ENCODE measurements around the gene INCENP. TPM values are rescaled to one million over a fixed set of nuclear protein-coding genes. Genes with fewer than 3 reads are reported as not detected.

INCENP gene
- total and polyA plus RNA-seq, 4 donors = 2.4 to 34.4 (median 4.7) TPM

DNA sequence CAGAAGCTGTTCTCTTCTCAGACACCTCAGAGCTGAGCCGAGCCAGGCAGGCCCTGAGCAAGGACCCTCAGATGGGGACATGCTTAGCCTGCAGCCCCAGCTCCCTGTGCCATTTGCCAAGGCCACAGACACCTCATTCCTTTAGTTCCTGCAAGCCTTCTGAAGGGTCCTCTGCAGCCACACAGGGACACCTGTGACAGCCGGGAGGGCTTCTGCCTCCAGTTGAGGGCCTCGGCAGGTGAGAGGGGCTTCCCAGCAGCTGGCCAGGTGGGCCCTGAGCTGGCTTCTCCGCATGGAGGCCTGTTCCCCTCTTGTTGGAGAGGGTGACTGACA lies 18.2 kb downstream of the INCENP start:
- Histone ChIP-seq H3K9me3 (ENCODE audit: control insufficient read depth in 4 of 4, low read length in 3 of 4) (no peaks in the 10 kb centered on the region), H3K27ac (ENCODE audit: low read depth in 1 of 2, low read length in 2 of 2) (no peak overlapping the region), H3K4me1 (ENCODE audit: control insufficient read depth in 4 of 4, insufficient read depth in 4 of 4, low read length in 3 of 4) (no peaks in the 10 kb centered on the region), H3K4me3 (ENCODE audit: low read depth in 1 of 3, low read length in 3 of 3) (no peak overlapping the region), H3K9ac (ENCODE audit: low read depth in 1 of 2, low read length in 2 of 2) (no peak overlapping the region), H3K36me3 (ENCODE audit: control insufficient read depth in 4 of 4, insufficient read depth in 3 of 4, low read depth in 1 of 4, low read length in 3 of 4) (peaks cover 10 to 25% (median 13%) of the 10 kb centered on the region in 4 donors), H3K27me3 (ENCODE audit: control insufficient read depth in 4 of 4, insufficient read depth in 4 of 4, low read length in 3 of 4) (no peaks in the 10 kb centered on the region)
- DNase-seq (ENCODE audit: low spot score) = peak; percentile 27
- 98% methylated on average over 4 of the region's 4 CpGs for WGBS
- TF ChIP-seq FOXA2 (IDR thresholded peaks at IDR 0.05) (no peak), HNF4G (IDR thresholded peaks at IDR 0.05) (no peak), FOXA1 (IDR thresholded peaks at IDR 0.05) (no peak), TAF1 (conservative IDR thresholded peaks at IDR 0.05) (no peak), NR2F2 (IDR thresholded peaks at IDR 0.05) (no peak), GABPA (IDR thresholded peaks at IDR 0.05 in 1 of 2, conservative IDR thresholded peaks at IDR 0.05 in 1 of 2) (no peak)
- TF ChIP-seq, protein P1, sequence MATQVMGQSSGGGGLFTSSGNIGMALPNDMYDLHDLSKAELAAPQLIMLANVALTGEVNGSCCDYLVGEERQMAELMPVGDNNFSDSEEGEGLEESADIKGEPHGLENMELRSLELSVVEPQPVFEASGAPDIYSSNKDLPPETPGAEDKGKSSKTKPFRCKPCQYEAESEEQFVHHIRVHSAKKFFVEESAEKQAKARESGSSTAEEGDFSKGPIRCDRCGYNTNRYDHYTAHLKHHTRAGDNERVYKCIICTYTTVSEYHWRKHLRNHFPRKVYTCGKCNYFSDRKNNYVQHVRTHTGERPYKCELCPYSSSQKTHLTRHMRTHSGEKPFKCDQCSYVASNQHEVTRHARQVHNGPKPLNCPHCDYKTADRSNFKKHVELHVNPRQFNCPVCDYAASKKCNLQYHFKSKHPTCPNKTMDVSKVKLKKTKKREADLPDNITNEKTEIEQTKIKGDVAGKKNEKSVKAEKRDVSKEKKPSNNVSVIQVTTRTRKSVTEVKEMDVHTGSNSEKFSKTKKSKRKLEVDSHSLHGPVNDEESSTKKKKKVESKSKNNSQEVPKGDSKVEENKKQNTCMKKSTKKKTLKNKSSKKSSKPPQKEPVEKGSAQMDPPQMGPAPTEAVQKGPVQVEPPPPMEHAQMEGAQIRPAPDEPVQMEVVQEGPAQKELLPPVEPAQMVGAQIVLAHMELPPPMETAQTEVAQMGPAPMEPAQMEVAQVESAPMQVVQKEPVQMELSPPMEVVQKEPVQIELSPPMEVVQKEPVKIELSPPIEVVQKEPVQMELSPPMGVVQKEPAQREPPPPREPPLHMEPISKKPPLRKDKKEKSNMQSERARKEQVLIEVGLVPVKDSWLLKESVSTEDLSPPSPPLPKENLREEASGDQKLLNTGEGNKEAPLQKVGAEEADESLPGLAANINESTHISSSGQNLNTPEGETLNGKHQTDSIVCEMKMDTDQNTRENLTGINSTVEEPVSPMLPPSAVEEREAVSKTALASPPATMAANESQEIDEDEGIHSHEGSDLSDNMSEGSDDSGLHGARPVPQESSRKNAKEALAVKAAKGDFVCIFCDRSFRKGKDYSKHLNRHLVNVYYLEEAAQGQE (IDR thresholded peaks at IDR 0.05) = no peak
- TF ChIP-seq, protein P2, sequence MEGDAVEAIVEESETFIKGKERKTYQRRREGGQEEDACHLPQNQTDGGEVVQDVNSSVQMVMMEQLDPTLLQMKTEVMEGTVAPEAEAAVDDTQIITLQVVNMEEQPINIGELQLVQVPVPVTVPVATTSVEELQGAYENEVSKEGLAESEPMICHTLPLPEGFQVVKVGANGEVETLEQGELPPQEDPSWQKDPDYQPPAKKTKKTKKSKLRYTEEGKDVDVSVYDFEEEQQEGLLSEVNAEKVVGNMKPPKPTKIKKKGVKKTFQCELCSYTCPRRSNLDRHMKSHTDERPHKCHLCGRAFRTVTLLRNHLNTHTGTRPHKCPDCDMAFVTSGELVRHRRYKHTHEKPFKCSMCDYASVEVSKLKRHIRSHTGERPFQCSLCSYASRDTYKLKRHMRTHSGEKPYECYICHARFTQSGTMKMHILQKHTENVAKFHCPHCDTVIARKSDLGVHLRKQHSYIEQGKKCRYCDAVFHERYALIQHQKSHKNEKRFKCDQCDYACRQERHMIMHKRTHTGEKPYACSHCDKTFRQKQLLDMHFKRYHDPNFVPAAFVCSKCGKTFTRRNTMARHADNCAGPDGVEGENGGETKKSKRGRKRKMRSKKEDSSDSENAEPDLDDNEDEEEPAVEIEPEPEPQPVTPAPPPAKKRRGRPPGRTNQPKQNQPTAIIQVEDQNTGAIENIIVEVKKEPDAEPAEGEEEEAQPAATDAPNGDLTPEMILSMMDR (IDR thresholded peaks at IDR 0.05; ENCODE audit: low read depth, low read length, missing input control) = no peak
- TF ChIP-seq, protein P3, sequence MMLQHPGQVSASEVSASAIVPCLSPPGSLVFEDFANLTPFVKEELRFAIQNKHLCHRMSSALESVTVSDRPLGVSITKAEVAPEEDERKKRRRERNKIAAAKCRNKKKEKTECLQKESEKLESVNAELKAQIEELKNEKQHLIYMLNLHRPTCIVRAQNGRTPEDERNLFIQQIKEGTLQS (IDR thresholded peaks at IDR 0.05) = no peak

DNA sequence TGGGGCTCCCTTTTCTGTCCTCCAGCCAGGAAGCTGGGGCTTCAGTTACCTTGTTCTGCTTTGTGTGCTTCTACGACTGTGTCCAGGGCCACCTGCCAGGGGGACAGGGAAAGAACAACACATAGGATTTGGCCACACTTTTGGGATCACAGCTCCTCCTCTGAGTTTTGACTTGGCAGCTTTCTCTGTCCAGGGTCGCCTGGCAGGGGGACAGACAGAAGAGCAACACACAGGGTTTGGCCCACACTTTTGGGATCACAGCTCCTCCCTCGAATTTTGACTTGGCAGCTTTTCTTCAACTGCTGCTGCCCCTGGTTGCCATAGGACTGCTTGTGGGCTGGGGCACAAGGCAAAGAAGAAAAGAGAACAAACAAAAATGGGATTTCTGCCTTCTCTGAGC lies 19.1 kb downstream of the INCENP start:
- no peaks in the 10 kb centered on the region for H3K27me3 ChIP-seq (ENCODE audit: control insufficient read depth in 4 of 4, insufficient read depth in 4 of 4, low read length in 3 of 4)
- H3K4me1 ChIP-seq (ENCODE audit: control insufficient read depth in 4 of 4, insufficient read depth in 4 of 4, low read length in 3 of 4) = no peaks in the 10 kb centered on the region
- H3K9me3 ChIP-seq (ENCODE audit: control insufficient read depth in 4 of 4, low read length in 3 of 4) = no peaks in the 10 kb centered on the region
- no peak for DNase-seq (ENCODE audit: low spot score)
- no peak overlapping the region for H3K4me3 ChIP-seq (ENCODE audit: low read depth in 1 of 3, low read length in 3 of 3)
- H3K36me3 ChIP-seq (ENCODE audit: control insufficient read depth in 4 of 4, insufficient read depth in 3 of 4, low read depth in 1 of 4, low read length in 3 of 4) = peaks cover 12 to 34% (median 18%) of the 10 kb centered on the region in 4 donors
- WGBS = 59% methylated on average over 3 of the region's 3 CpGs
- TF ChIP-seq, protein P3 (IDR thresholded peaks at IDR 0.05) = no peak
- TF ChIP-seq YY1 (IDR thresholded peaks at IDR 0.05) = no peak
- no peak for TF ChIP-seq GABPA (IDR thresholded peaks at IDR 0.05 in 1 of 2, conservative IDR thresholded peaks at IDR 0.05 in 1 of 2)
- H3K27ac ChIP-seq (ENCODE audit: low read depth in 1 of 2, low read length in 2 of 2) = no peak overlapping the region
- H3K9ac ChIP-seq (ENCODE audit: low read depth in 1 of 2, low read length in 2 of 2) = no peak overlapping the region

DNA sequence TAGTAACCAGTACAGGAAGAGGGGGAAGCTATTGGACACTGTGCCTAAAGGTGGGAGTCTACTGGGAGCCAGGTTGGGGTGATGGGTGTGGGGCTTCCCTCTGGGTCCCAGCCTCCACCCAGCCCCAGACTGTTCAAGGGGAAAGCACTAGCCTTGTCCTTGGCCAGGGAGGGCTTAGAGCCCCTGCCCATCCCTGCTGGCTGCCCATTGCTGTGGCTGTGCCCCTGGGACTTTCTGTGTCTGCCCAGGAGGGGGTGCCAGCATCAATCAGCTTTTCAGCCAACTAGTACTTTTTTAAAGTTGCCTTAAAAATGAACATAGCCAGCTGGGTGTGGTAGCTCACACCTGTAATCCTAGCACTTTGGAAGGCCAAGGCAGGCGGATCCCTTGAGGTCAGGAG lies 19.9 kb downstream of the INCENP start:
- no peak overlapping the region for H3K9ac ChIP-seq (ENCODE audit: low read depth in 1 of 2, low read length in 2 of 2)
- WGBS = 96% methylated on average over 1 of the region's 1 CpG
- TF ChIP-seq, protein P2 (IDR thresholded peaks at IDR 0.05; ENCODE audit: low read depth, low read length, missing input control) = no peak
- no peak for TF ChIP-seq EGR1 (IDR thresholded peaks at IDR 0.05; ENCODE audit: low read depth in 2 of 2)
- TF ChIP-seq SP1 (IDR thresholded peaks at IDR 0.05) = no peak
- no peak for TF ChIP-seq TAF1 (conservative IDR thresholded peaks at IDR 0.05)
- no peak for TF ChIP-seq RAD21 (IDR thresholded peaks at IDR 0.05)

More for the DNA sequence above, 19.9 kb downstream of the INCENP start:
- H3K27me3 ChIP-seq (ENCODE audit: control insufficient read depth in 4 of 4, insufficient read depth in 4 of 4, low read length in 3 of 4) = no peaks in the 10 kb centered on the region
- no peaks in the 10 kb centered on the region for H3K4me1 ChIP-seq (ENCODE audit: control insufficient read depth in 4 of 4, insufficient read depth in 4 of 4, low read length in 3 of 4)
- H3K4me3 ChIP-seq (ENCODE audit: low read depth in 1 of 3, low read length in 3 of 3) = no peak overlapping the region
- peaks cover 12 to 39% (median 22%) of the 10 kb centered on the region in 4 donors for H3K36me3 ChIP-seq (ENCODE audit: control insufficient read depth in 4 of 4, insufficient read depth in 3 of 4, low read depth in 1 of 4, low read length in 3 of 4)
- H3K27ac ChIP-seq (ENCODE audit: low read depth in 1 of 2, low read length in 2 of 2) = no peak overlapping the region
- H3K9me3 ChIP-seq (ENCODE audit: control insufficient read depth in 4 of 4, low read length in 3 of 4) = no peaks in the 10 kb centered on the region
- peak; percentile 10 for DNase-seq (ENCODE audit: low spot score)
